SIG-M5 treated with dmso at 0.1 percent for 504 hours (cell line): ENCODE measurements around the gene APIP.
A peak's percentile ranks its signal among the peaks of the same experiment; 100 is the strongest.
"Not testable (repeated sequence)": the region's sequence is repeated elsewhere in the genome, so short reads cannot be mapped to it uniquely, and the experiment has no call there.

ENCODE experiments used
- DNase-seq: peaks from one replicate; lab custom pipeline; 2025; ENCODE audit not compliant: unreplicated experiment; lab: John Stamatoyannopoulos, UW

The APIP gene

DNA sequence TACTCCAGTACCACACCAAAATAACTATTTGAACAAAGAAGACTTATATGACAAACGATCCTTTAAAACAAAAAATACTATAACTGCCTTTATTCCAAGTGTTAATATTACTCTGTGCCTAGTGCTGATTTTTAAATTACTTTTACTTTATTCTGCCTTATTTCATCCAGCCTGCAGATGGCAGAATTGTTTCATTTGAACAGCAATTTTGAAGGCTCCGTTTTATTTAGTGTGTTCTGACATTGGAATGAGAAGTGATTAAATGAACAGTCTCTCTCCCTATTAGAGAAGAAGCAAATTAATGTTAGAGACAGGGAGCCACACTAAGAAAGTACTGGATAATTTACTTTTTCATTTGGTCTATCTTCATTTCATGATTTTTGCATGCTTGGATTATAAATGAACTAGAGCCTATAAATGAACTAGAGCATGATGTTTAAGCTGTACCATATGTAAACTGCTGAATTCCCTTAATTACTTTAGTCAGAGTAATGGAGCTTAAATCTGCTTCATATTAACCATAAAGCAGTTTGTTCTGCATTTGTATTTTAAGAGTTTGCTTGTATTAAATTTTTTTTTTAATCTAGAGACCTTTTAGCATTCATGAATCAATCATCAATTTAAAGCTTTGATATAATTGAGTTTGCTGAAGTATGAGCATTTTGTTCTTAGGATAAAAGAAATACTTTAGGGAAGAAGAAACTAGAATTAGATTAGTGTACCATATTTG lies 10.1 kb upstream of the APIP start:
- DNase-seq = peak; percentile 65

GRCh38 chr11:34924714-34925113 lies 8.5 kb upstream of the APIP start:
- DNase-seq = no peak

GRCh38 chr11:34921156-34921555 lies 5.0 kb upstream of the APIP start:
- no peak for DNase-seq

DNA sequence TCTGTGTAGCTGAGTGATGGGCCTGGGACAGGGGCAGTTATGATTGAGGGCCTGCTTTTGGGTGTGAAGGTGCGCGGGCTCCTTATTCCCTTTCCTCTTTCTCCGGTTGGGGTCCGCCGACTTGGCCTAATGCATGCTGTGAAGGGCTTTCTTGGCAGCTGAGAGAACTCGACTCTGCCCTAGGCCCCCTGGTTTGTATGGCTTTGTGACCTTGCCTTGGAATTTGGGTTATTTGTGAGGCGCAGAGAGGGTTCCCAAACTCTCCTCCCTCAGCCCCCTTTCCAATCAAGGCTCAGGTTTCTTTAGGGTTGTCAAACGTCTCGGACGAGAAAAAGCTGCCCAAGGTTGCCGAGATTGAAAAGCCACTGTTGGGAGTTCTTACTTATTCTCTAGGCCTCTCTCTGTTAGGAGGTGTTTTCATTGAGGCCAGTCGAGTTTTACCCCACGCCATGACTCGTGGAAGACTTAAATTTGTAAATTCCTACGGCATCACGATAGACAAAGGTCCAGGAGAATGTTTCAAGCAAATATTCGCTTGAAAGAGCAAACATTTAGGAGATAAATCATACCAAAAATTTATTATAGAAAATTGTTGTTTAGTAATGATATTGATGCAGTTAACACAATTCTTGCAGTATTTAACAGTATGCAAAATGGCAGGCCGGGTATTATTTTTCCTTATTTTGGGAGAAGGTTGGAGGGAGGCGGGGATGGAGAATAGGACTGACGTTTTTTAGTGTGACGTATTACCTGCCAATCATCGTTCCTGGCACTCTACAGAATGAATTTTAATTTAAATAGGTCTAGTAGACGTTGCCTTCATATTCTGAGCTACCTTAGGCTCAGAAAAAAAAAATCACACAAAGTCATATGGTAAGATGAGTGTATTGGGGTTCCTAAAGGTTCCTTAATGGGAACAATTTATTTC lies 928 bp upstream of the APIP start:
- peak; percentile 2 for DNase-seq

GRCh38 chr11:34915136-34916014 lies 804 bp downstream of the APIP start:
- peak; percentile 58 for DNase-seq

DNA sequence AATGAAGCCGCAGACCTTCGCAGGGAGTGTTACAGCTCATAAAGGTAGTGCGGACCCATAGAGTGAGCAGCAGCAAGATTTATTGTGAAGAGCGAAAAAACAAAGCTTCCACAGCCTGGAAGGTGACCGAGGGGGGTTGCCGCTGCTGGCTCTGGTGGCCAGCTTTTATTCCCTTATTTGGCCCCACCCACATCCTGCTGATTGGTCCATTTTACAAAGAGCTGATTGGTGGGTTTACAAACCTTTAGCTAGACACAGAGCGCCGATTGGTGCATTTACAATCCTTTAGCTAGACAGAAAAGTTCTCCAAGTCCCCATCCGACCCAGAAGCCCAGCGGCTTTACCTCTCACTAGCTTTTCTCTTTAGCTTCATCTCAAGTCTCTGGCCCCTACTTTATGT lies 2.6 kb downstream of the APIP start:
- not testable (repeated sequence) for DNase-seq

DNA sequence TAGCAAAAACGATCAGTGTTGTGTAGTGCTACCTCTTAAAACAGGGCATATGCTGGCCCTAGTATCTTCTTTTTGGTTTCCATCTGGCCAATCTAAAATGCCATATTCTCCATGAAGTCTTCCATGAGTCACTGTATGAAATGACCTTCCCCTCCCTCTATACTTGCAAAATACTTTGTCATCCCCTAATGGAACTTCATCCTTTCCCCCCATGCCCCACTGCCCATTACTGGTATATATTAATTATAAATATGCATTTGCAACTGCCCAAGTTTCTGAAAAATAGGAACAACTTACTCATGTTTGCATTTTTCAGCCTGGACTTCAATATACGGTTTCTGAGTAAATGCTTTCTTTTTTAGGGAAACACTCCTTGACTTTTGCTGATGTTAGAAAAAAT lies 4.5 kb downstream of the APIP start:
- no peak for DNase-seq

GRCh38 chr11:34910817-34911216 lies 5.4 kb downstream of the APIP start:
- DNase-seq = no peak

- DNase-seq = peak; percentile 55
Observed at GRCh38 chr11:34909955-34910354, 6.2 kb downstream of the APIP start.

DNA sequence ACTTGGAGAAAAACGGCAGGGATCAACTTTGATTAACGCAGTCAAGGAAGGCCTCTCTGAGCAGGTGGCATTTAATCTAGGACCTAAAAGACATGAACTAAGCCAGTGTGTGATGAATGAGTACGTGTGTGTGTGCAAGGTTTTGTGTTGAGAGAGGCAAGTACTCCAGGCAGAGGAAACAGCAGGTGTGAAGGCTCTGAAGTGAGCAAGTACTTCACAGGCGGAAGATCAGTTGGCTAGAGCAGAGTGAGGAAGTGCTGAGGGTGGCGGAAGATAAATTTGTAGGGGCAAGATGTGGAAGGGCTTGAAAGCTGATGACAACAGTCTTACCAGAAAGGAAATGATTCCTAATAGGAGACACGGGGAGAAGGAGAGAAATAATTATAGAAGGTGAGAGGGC lies 6.8 kb downstream of the APIP start:
- DNase-seq = no peak

GRCh38 chr11:34907934-34908593 lies 8.1 kb downstream of the APIP start:
- DNase-seq = no peak

- no peak for DNase-seq
Observed at GRCh38 chr11:34905666-34906065, 10.5 kb downstream of the APIP start.

- DNase-seq = peak; percentile 5
Observed at GRCh38 chr11:34904421-34904955, 11.7 kb downstream of the APIP start.

DNA sequence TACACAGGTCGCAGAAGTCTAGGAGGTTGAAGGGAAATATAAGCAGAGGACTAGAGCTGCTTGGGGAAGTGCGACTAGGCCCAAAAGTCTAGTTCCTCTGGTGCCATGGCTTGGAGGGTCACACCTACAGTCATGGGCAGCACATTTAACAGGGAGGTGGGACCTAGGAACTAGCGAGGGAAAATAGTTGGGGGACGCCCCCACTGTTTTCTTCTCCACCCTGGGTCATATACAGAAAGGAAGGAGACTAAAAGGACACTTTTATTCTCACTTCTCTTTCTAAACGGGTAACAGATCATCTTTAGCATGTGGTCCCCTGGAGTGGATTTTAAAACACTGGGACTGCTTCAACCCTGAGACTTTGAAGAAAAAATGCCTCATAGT lies 16.6 kb downstream of the APIP start:
- peak; percentile 20 for DNase-seq

DNA sequence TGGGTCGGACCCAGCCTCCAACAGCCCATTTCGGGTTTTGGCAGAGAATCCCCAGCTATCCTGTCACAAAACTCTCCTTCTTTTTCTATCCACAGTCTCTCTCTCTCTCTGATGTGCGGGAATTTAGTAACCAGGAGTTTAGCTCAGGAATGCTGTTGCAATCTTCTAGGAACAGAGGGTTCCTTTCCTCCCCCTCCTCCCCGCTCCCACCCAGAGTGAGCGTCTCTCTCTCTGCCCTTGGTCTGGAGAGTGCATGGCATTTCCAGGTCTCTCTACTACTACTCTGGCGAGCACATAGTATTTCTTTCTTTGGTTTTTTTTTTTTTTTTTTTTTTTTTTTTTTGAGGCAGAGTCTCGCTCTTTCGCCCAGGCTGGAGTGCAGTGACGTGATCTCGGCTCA lies 17.7 kb downstream of the APIP start:
- no peak for DNase-seq

GRCh38 chr11:34897171-34897870 lies 18.9 kb downstream of the APIP start:
- no peak for DNase-seq

GRCh38 chr11:34896191-34896590 lies 20.0 kb downstream of the APIP start:
- not testable (repeated sequence) for DNase-seq

DNA sequence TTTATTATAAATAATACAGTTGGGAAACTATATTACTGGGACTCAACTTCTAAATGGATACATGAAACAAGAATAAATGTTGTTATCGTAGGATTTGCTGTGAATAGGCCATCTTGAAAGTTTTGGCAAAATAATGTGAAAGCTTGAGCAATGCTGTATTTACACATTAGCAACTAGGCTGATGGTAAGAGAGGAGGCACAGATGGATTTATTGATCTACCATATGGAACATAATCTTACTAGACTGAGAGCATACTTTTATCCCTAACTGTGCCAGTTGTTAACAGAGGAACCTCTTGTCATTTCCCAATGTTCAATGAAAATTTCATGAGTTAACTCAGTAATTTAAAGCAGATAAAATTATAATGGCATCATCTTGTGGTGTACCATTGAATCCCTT lies 22.8 kb downstream of the APIP start:
- DNase-seq = no peak

GRCh38 chr11:34891611-34892010 lies 24.6 kb downstream of the APIP start:
- no peak for DNase-seq

DNA sequence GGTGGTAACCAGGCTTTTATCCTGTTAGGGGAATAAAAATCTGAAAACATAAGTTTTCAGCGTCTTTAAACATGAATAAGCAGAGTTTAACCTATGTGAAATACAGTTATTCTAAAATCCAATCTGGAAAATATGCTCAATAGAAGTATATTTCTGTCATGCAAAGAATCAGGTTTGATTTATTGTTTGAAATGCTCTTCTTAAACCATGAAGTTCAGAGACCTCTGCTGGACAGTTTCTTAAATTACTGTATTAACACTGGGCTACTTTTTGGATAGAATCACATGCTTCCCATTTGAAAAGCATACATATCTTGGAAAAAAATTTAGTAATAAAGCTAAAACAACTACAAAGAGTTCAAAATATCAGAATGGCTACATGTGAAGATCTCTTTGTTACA lies 25.4 kb downstream of the APIP start:
- peak; percentile 18 for DNase-seq
